ENCODE results near the gene PWWP2A.

DNA sequence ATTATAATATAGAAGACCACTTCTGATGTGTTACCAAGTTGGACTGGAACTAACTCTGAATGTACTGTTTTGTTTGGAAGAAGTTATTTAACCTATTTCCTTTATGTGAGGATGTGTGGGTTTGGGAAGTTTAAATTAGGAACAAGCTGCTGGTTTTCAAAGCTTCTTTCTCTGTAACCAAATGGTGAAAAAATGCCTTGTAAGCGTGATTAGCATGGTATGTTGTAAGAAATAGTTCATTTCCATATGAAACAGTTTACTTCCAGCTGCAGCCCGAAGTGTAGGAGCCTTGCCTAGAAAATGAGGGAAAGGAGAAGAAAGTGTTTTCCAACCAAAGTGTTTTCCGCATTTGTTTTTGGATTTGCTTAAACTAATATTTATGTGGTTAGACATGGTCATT is 74.3 kb downstream of the PWWP2A start:
- no peak for TF ChIP-seq BHLHE40 (IDR thresholded peaks at IDR 0.05; ENCODE audit: low read depth, low read length)
- TF ChIP-seq RCOR1 (IDR thresholded peaks at IDR 0.05; ENCODE audit: insufficient replicate concordance, low read length): no peak
- TF ChIP-seq, protein P1, sequence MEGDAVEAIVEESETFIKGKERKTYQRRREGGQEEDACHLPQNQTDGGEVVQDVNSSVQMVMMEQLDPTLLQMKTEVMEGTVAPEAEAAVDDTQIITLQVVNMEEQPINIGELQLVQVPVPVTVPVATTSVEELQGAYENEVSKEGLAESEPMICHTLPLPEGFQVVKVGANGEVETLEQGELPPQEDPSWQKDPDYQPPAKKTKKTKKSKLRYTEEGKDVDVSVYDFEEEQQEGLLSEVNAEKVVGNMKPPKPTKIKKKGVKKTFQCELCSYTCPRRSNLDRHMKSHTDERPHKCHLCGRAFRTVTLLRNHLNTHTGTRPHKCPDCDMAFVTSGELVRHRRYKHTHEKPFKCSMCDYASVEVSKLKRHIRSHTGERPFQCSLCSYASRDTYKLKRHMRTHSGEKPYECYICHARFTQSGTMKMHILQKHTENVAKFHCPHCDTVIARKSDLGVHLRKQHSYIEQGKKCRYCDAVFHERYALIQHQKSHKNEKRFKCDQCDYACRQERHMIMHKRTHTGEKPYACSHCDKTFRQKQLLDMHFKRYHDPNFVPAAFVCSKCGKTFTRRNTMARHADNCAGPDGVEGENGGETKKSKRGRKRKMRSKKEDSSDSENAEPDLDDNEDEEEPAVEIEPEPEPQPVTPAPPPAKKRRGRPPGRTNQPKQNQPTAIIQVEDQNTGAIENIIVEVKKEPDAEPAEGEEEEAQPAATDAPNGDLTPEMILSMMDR (conservative IDR thresholded peaks at IDR 0.05; ENCODE audit: low read depth, low read length): no peak
- no peak for TF ChIP-seq MXI1 (IDR thresholded peaks at IDR 0.05; ENCODE audit: borderline replicate concordance, low read depth, low read length)
- TF ChIP-seq POLR2A (IDR thresholded peaks at IDR 0.05; ENCODE audit: low read depth, low read length): no peak
- no peak for TF ChIP-seq CEBPB (IDR thresholded peaks at IDR 0.05; ENCODE audit: low read depth, low read length)

Measured in IMR-90 (cell line).